WI38 (cell line): ENCODE data around the gene SENP1.

Source experiments
- H3K4me3 ChIP-seq: 2 replicates; pipeline ENCODE4 v1.5.1; 2011; ENCODE audit warnings: low read depth, mild to moderate bottlenecking, control low read depth, low read length
- TF ChIP-seq, protein P1 (sequence below): IDR thresholded peaks from 2 replicates; pipeline ENCODE4 v1.5.1; 2012; ENCODE audit warnings: low read depth, mild to moderate bottlenecking, control low read depth, low read length

The SENP1 gene

GRCh38 chr12:48067250-48067938 is 38.5 kb downstream of the SENP1 start:
- no peak overlapping the region for H3K4me3 ChIP-seq
- TF ChIP-seq, protein P1, sequence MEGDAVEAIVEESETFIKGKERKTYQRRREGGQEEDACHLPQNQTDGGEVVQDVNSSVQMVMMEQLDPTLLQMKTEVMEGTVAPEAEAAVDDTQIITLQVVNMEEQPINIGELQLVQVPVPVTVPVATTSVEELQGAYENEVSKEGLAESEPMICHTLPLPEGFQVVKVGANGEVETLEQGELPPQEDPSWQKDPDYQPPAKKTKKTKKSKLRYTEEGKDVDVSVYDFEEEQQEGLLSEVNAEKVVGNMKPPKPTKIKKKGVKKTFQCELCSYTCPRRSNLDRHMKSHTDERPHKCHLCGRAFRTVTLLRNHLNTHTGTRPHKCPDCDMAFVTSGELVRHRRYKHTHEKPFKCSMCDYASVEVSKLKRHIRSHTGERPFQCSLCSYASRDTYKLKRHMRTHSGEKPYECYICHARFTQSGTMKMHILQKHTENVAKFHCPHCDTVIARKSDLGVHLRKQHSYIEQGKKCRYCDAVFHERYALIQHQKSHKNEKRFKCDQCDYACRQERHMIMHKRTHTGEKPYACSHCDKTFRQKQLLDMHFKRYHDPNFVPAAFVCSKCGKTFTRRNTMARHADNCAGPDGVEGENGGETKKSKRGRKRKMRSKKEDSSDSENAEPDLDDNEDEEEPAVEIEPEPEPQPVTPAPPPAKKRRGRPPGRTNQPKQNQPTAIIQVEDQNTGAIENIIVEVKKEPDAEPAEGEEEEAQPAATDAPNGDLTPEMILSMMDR: no peak

DNA sequence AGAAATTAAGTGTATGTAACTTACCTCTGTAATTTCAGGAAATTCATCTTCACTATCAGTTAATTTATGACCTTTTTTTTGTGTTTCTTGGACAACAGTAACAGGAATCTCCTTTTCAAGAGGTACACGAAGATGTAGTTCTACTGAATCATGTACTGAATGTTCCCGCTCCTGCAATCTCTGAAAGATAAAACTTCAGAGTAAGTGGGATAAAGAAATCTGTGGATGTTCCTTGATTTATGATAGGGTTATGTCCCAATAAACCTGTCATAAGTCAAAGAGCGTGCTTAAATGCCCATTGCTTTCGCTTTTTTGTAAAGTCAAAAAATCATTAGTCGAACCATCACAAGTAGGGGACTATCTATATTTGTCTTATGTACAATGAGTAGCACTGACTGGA is 40.8 kb downstream of the SENP1 start:
- no peak overlapping the region for H3K4me3 ChIP-seq
- TF ChIP-seq, protein P1: no peak

- TF ChIP-seq, protein P1: no peak
- no peak overlapping the region for H3K4me3 ChIP-seq
Observed at GRCh38 chr12:48063530-48063929, 42.3 kb downstream of the SENP1 start.

GRCh38 chr12:48061938-48062719 is 43.8 kb downstream of the SENP1 start:
- TF ChIP-seq, protein P1: no peak
- no peak overlapping the region for H3K4me3 ChIP-seq

DNA sequence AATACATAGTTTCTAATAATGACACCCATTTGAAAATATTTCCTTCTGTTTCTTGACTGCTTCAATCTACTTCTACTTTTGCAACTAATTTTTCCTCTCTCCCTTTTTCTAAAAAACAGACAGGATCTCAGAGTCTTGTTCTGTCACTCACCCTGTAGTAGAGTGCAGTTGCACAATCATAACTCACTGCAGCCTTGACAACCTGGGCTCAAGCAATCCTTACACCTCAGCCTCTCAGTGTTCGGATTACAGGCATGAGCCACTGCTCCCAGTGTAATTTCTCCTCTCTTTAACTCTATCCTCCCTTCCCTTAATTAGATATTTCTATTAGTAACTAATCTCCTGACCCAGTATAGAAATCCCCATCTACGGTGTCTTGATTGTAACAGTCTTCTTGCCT is 45.4 kb downstream of the SENP1 start:
- TF ChIP-seq, protein P1: no peak
- H3K4me3 ChIP-seq: no peak overlapping the region

DNA sequence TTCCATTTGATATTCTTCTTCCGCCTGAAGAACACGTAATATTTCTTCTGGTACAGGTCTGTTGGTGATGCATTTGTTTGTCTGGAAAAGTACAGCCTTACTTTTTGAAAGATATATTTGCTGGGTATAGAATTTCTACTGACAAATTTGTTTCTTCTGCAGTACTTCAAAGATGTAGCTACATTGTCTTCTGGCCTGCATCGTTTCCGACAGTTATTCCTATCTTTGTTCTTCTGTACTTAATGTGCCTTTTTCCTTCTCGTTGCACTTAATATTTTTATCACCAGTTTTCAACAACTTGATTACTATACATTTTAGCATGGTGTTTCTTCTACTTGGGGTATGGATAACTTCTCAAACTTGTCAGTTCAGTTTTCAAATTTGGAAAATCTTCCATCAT is 47.1 kb downstream of the SENP1 start:
- TF ChIP-seq, protein P1: no peak
- no peak overlapping the region for H3K4me3 ChIP-seq
